H1 (cell line): ENCODE measurements around the gene PAK5. TPM values are rescaled to one million over a fixed set of nuclear protein-coding genes. Genes with fewer than 3 reads are reported as not detected.

Source experiments
- CTCF ChIA-PET: fragments of 300-600 bp; sonication (Branson Sonifier 250); formaldehyde crosslinking; loops from one replicate; lab custom pipeline; 2021; ENCODE audit not compliant: partially characterized antibody; lab: Charles Lee
- POLR2A ChIA-PET: fragments of 300-600 bp; sonication (Branson Sonifier 250); formaldehyde crosslinking; loops from one replicate; lab custom pipeline; 2021; ENCODE audit warnings: inconsistent platforms; ENCODE audit not compliant: partially characterized antibody; lab: Charles Lee
- DNase-seq, 2 experiments: peaks; one replicate each; pipeline versions ENCODE4 v3.0.0 to v3.0.0-alpha.2; 2010 to 2022; ENCODE audit warnings: low spot score in 2 of 2, low read depth in 1 of 2, mixed read lengths in 1 of 2
- FAIRE-seq: peaks from 2 replicates; lab custom pipeline; 2011; peaks lifted over from hg19 to GRCh38; lab: Jason Lieb, UNC
- H2AFZ ChIP-seq: 2 replicates; pipeline ENCODE4 v1.8.1; 2012; ENCODE audit warnings: low read length, inconsistent platforms
- H2AK5ac ChIP-seq: 2 replicates; pipeline ENCODE4 v1.6.1; 2013; ENCODE audit warnings: low read depth, low read length
- H2BK120ac ChIP-seq: replicated peaks from 2 replicates; pipeline ENCODE3; 2013; ENCODE audit warnings: low read depth, low read length, inconsistent platforms
- H2BK12ac ChIP-seq: 2 replicates; pipeline ENCODE4 v1.6.1; 2013; ENCODE audit warnings: low read depth, low read length
- H2BK15ac ChIP-seq: 2 replicates; pipeline ENCODE4 v1.6.1; 2013; ENCODE audit warnings: low read length
- H2BK20ac ChIP-seq: 2 replicates; pipeline ENCODE4 v1.6.1; 2013; ENCODE audit warnings: low read length
- H2BK5ac ChIP-seq: 2 replicates; pipeline ENCODE4 v1.6.1; 2013; ENCODE audit warnings: low read depth, low read length
- H3K14ac ChIP-seq: 2 replicates; pipeline ENCODE4 v1.6.1; 2013; ENCODE audit warnings: inconsistent platforms; ENCODE audit not compliant: insufficient read length
- H3K18ac ChIP-seq: 2 replicates; pipeline ENCODE4 v1.6.1; 2013; ENCODE audit warnings: low read length; ENCODE audit errors: extremely low read depth
- H3K23ac ChIP-seq: 2 replicates; pipeline ENCODE4 v1.6.1; 2013; ENCODE audit warnings: inconsistent platforms; ENCODE audit not compliant: insufficient read length
- H3K23me2 ChIP-seq: 2 replicates; pipeline ENCODE4 v1.6.1; 2013; ENCODE audit warnings: low read depth, low read length
- H3K27ac ChIP-seq: 2 replicates; pipeline ENCODE4 v1.6.1; 2011; ENCODE audit warnings: low read depth, low read length, inconsistent platforms
- H3K27me3 ChIP-seq, 4 experiments: replicated peaks in 1 of 4; 1 replicate in 1 of 4; 2 replicates in 3 of 4; pipeline versions ENCODE4 v1.6.1 to v1.8.1; 2011 to 2013; ENCODE audit warnings: low read length in 3 of 4, mild to moderate bottlenecking in 3 of 4, inconsistent platforms in 2 of 4, mixed read lengths in 2 of 4, moderate library complexity in 1 of 4; ENCODE audit not compliant: control insufficient read depth in 3 of 4, insufficient read depth in 3 of 4; ENCODE audit errors: extremely low read depth in 1 of 4
- H3K36me3 ChIP-seq, 4 experiments: 2 replicates each; pipeline versions ENCODE4 v1.6.1 to v1.8.1; 2011 to 2013; ENCODE audit warnings: mild to moderate bottlenecking in 4 of 4, low read length in 3 of 4, moderate library complexity in 2 of 4, control low read depth in 1 of 4, inconsistent platforms in 1 of 4; ENCODE audit not compliant: insufficient read depth in 4 of 4, control insufficient read depth in 2 of 4
- H3K4ac ChIP-seq: replicated peaks from 2 replicates; pipeline ENCODE3; 2013; ENCODE audit warnings: low read length, low read depth, mixed read lengths, inconsistent platforms; ENCODE audit not compliant: insufficient read length
- H3K4me1 ChIP-seq, 4 experiments: replicated peaks in 1 of 4; 1 replicate in 1 of 4; 2 replicates in 3 of 4; pipeline versions ENCODE4 v1.6.1 to v1.8.1; 2011 to 2013; ENCODE audit warnings: low read length in 3 of 4, inconsistent platforms in 2 of 4, mixed read lengths in 1 of 4; ENCODE audit not compliant: insufficient read depth in 4 of 4, control insufficient read depth in 3 of 4
- H3K4me2 ChIP-seq, 2 experiments: 2 replicates each; pipeline versions ENCODE4 v1.6.1 to v1.8.1; 2011 to 2013; ENCODE audit warnings: low read depth in 2 of 2, low read length in 2 of 2, control low read depth in 1 of 2, inconsistent platforms in 1 of 2, mild to moderate bottlenecking in 1 of 2; ENCODE audit not compliant: insufficient read depth in 1 of 2
- H3K4me3 ChIP-seq, 4 experiments: fragments of 200-600, 300-600 bp in 1 of 4; sonication (generic), shearing (Covaris generic), sonication (Bioruptor Twin) in 1 of 4; 2 replicates each; pipeline versions ENCODE4 v1.5.1 to v1.8.1; 2011 to 2016; ENCODE audit warnings: low read length in 4 of 4, low read depth in 3 of 4, control low read depth in 2 of 4, inconsistent platforms in 2 of 4, mild to moderate bottlenecking in 2 of 4, mixed read lengths in 1 of 4, moderate library complexity in 1 of 4; ENCODE audit not compliant: insufficient read depth in 2 of 4; ENCODE audit errors: extremely low read depth in 1 of 4
- H3K56ac ChIP-seq: replicated peaks from 2 replicates; pipeline ENCODE3; 2013; ENCODE audit warnings: low read depth, mild to moderate bottlenecking, mixed read lengths, low read length, inconsistent platforms; ENCODE audit not compliant: insufficient read length
- H3K79me1 ChIP-seq: 2 replicates; pipeline ENCODE4 v1.6.1; 2013; ENCODE audit warnings: low read depth, low read length, control low read depth
- H3K79me2 ChIP-seq, 2 experiments: 2 replicates each; pipeline versions ENCODE4 v1.6.1 to v1.8.1; 2012 to 2013; ENCODE audit warnings: low read length in 2 of 2, mild to moderate bottlenecking in 2 of 2, inconsistent platforms in 1 of 2; ENCODE audit not compliant: insufficient read depth in 2 of 2, control insufficient read depth in 1 of 2
- H3K9ac ChIP-seq, 4 experiments: replicated peaks in 1 of 4; 1 replicate in 1 of 4; 2 replicates in 3 of 4; pipeline versions ENCODE4 v1.6.1 to v1.8.1; 2011 to 2013; ENCODE audit warnings: low read depth in 3 of 4, low read length in 3 of 4, control low read depth in 2 of 4, mild to moderate bottlenecking in 2 of 4, moderate library complexity in 2 of 4, inconsistent platforms in 1 of 4; ENCODE audit errors: extremely low read depth in 1 of 4
- H3K9me3 ChIP-seq, 2 experiments: 2 replicates each; pipeline versions ENCODE4 v1.6.1 to v1.8.1; 2012 to 2013; ENCODE audit warnings: mild to moderate bottlenecking in 2 of 2, moderate library complexity in 2 of 2, control low read depth in 1 of 2, inconsistent platforms in 1 of 2, low read depth in 1 of 2, low read length in 1 of 2, mixed read lengths in 1 of 2; ENCODE audit not compliant: insufficient read depth in 2 of 2
- H4K20me1 ChIP-seq, 2 experiments: replicated peaks in 1 of 2; 2 replicates each; pipeline versions ENCODE3 to v1.8.1; 2011 to 2013; ENCODE audit warnings: inconsistent platforms in 2 of 2, low read length in 2 of 2, mild to moderate bottlenecking in 1 of 2; ENCODE audit not compliant: insufficient read depth in 2 of 2, control insufficient read depth in 1 of 2
- H4K5ac ChIP-seq: 2 replicates; pipeline ENCODE4 v1.6.1; 2013; ENCODE audit warnings: low read length, low read depth, mixed read lengths, inconsistent platforms; ENCODE audit not compliant: insufficient read length
- H4K8ac ChIP-seq: 2 replicates; pipeline ENCODE4 v1.8.0; 2013; ENCODE audit warnings: mild to moderate bottlenecking, moderate library complexity, low read length, inconsistent platforms; ENCODE audit not compliant: insufficient read depth; ENCODE audit errors: extremely low read depth
- H4K91ac ChIP-seq: replicated peaks from 2 replicates; pipeline ENCODE3; 2013; ENCODE audit warnings: low read length, mixed read lengths, inconsistent platforms; ENCODE audit not compliant: insufficient read length
- BCL11A ChIP-seq, 2 experiments: IDR thresholded peaks; one replicate each; pipeline ENCODE4 v1.6.1; 2011; ENCODE audit warnings: low read depth in 2 of 2, low read length in 2 of 2, mild to moderate bottlenecking in 2 of 2
- EZH2 ChIP-seq: fragments of 200-600 bp; sonication (generic); IDR thresholded peaks from 2 replicates; pipeline ENCODE4 v1.7.1; 2012; ENCODE audit warnings: low read depth, mild to moderate bottlenecking, moderate library complexity, low read length, inconsistent platforms; ENCODE audit not compliant: severe bottlenecking
- NANOG ChIP-seq: IDR thresholded peaks from 2 replicates; pipeline ENCODE4 v1.6.1; 2011; ENCODE audit warnings: low read length, low read depth, mild to moderate bottlenecking, inconsistent platforms; ENCODE audit not compliant: insufficient read depth, poor library complexity, severe bottlenecking
- NRF1 ChIP-seq: IDR thresholded peaks from 2 replicates; pipeline ENCODE4 v1.6.1; 2011; ENCODE audit warnings: mild to moderate bottlenecking, low read depth, low read length, improper control_type of control experiment
- PHF8 ChIP-seq: fragments of 200-600 bp; sonication (generic); conservative IDR thresholded peaks from 2 replicates; pipeline ENCODE4 v1.7.1; 2012; ENCODE audit warnings: low read depth, mild to moderate bottlenecking, inconsistent platforms, low read length, moderate library complexity
- POLR2A ChIP-seq, 2 experiments: IDR thresholded peaks; 1 replicate in 1 of 2; 2 replicates in 1 of 2; pipeline ENCODE4 v1.6.1; 2011; ENCODE audit warnings: low read depth in 2 of 2, low read length in 2 of 2, mild to moderate bottlenecking in 2 of 2; ENCODE audit errors: control extremely low read depth in 1 of 2
- SIRT6 ChIP-seq: IDR thresholded peaks from one replicate; pipeline ENCODE4 v1.7.1; 2012; ENCODE audit warnings: low read length, inconsistent platforms
- WGBS, 2 experiments: shearing (Covaris generic) in 1 of 2; methylation state at CpG; one replicate each; pipeline versions ENCODE4 v1.1.6 to v1.1.7; 2013 to 2015; ENCODE audit warnings: low lambda C conversion rate in 2 of 2, mixed read lengths in 2 of 2, inconsistent platforms in 1 of 2, low coverage in 1 of 2, missing lambda C conversion rate in 1 of 2; ENCODE audit not compliant: insufficient replicate concordance in 2 of 2, insufficient coverage in 1 of 2, insufficient read length in 1 of 2; ENCODE audit errors: extremely low coverage in 1 of 2, missing lambda C conversion rate in 1 of 2; 5-methylcytosine and 5-hydroxymethylcytosine counted together
- polyA plus RNA-seq, 7 experiments: library from polyadenylated mRNA; depleted of rRNA in 3 of 7; stranded (reverse) in 5 of 7; unstranded in 2 of 7; fragments of >200 nt in 5 of 7; fragments of 200-250 nt in 2 of 7; gene quantifications; 1 replicate in 5 of 7; 2 replicates in 1 of 7; 4 replicates in 1 of 7; pipeline versions ENCODE4 v1.2.1 to v1.2.3, GENCODE V29; 2011 to 2013; ENCODE audit warnings: missing spikeins in 2 of 7, mixed read lengths in 2 of 7
- total RNA-seq: library from RNA; stranded (reverse); fragmentation: NEBNext Ultra II Directional; extraction: Animal tissue kit (Norgen Biotek cat#: 25700); gene quantifications from 2 replicates; pipeline ENCODE4 v1.2.1, GENCODE V29; 2021

The PAK5 gene
- total and polyA plus RNA-seq, 2 of the 8 experiments (the other 6 are each of a cell fraction or from before 2014, with no cell fraction given) = 0.54 to 0.80 TPM

DNA sequence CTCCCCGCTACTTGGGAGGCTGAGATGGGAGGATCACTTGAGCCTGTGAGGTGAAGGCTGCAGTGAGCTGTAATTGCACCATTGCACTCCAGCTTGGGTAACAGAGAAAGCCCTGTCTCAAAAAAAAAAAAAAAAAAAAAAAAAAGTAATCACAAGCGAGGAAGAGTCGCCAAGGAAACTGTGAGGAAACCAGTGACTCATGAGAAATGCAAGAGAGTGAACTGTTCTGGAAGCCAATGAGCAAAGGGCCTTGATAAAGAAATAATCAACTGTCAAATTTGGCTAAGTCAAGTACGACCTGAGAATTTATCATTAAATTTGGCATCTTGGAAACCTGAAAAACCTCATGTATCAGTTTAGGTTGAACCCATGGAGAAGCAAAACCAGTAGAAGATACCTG is 340.6 kb downstream of the PAK5 start:
- H2BK12ac ChIP-seq = no peak overlapping the region
- H2BK20ac ChIP-seq = no peak overlapping the region
- H3K23ac ChIP-seq = no peak overlapping the region
- no peak overlapping the region for H2AK5ac ChIP-seq
- no peaks in the 10 kb centered on the region; a peak in 1 of 4 replicates for H3K9me3 ChIP-seq
- H3K36me3 ChIP-seq = no peaks in the 10 kb centered on the region
- FAIRE-seq (no peak), DNase-seq (no peak)
- no peak overlapping the region for H4K5ac ChIP-seq
- no peak overlapping the region for H4K8ac ChIP-seq
- H4K91ac ChIP-seq = no peak overlapping the region
- H2BK15ac ChIP-seq = no peak overlapping the region
- CTCF ChIA-PET = interaction anchor here (1.0 to 2.3 kb wide), 2 partner anchors 30 to 119 kb away, joined by 3 to 9 read pairs; no protein-coding TSS in a partner anchor
- 0 out of 7 replicates have a peak, but pooled peaks cover 0 to 4% (median 1%) of the 10 kb centered on the region in 4 experiments for H3K27me3 ChIP-seq
- POLR2A ChIA-PET = no interaction called here
- H3K4me1 ChIP-seq = no peaks in the 10 kb centered on the region
- no peak overlapping the region for H3K27ac ChIP-seq
- H3K4ac ChIP-seq = no peak overlapping the region
- no peaks in the 10 kb centered on the region for H3K79me2 ChIP-seq
- TF ChIP-seq BCL11A (IDR thresholded peaks at IDR 0.05; ENCODE audit: low read depth in 2 of 2, low read length in 2 of 2) (no peak), NRF1 (no peak), SIRT6 (no peak), NANOG (no peak), POLR2A (IDR thresholded peaks at IDR 0.05; ENCODE audit: control extremely low read depth in 1 of 2, low read depth in 2 of 2, low read length in 2 of 2) (no peak), EZH2 (no peak), PHF8 (no peak)
- no peak overlapping the region for H3K9ac ChIP-seq
- no peak overlapping the region for H3K56ac ChIP-seq
- no peaks in the 10 kb centered on the region for H3K79me1 ChIP-seq
- H4K20me1 ChIP-seq = no peaks in the 10 kb centered on the region
- H3K14ac ChIP-seq = no peak overlapping the region
- H3K4me2 ChIP-seq = no peak overlapping the region
- H2AFZ ChIP-seq = no peak overlapping the region
- H3K23me2 ChIP-seq = no peaks in the 10 kb centered on the region
- H3K4me3 ChIP-seq = no peak overlapping the region
- H3K18ac ChIP-seq = no peak overlapping the region
- whole genome bisulfite sequencing, 2 experiments = 96% methylated on average over 2 of the region's 4 CpGs; no CpG with 5 or more reads in 1 of the 2 experiments
- H2BK5ac ChIP-seq = no peak overlapping the region
- no peak overlapping the region for H2BK120ac ChIP-seq
